ENCODE data around the gene ARHGAP25.

- no peak for TF ChIP-seq CTCF (IDR thresholded peaks at IDR 0.05)
- no peak for TF ChIP-seq POLR2A (IDR thresholded peaks at IDR 0.05)
These were observed 42.1 kb upstream of the ARHGAP25 start for GRCh38 chr2:68692511-68692910.
